ENCODE results near the gene LTB. TPM values are rescaled to one million over a fixed set of nuclear protein-coding genes. Genes with fewer than 3 reads are reported as not detected.

Gene LTB
- total and polyA plus RNA-seq, 2 of the 4 experiments (the other 2 are of a cell fraction), result not detected

- Histone ChIP-seq H2AK5ac (ENCODE audit: low read depth, low read length) (no peak overlapping the region), H3K4ac (ENCODE audit: low read depth, low read length) (no peak overlapping the region), H3K56ac (ENCODE audit: extremely low read depth, insufficient read depth, low read length) (no peak overlapping the region), H3K36me3 (ENCODE audit: control insufficient read depth, insufficient read depth, low read length) (no peaks in the 10 kb centered on the region), H2AFZ (replicated peaks; ENCODE audit: low read length, poor library complexity) (no peak overlapping the region), H2BK20ac (ENCODE audit: low read depth, low read length) (no peak overlapping the region), H4K91ac (ENCODE audit: insufficient read depth, low read depth, low read length) (no peak overlapping the region), H3K18ac (ENCODE audit: low read depth, low read length) (no peak overlapping the region), H3K4me2 (ENCODE audit: low read depth, low read length) (no peak overlapping the region), H3K14ac (replicated peaks; ENCODE audit: low read depth, low read length) (no peak overlapping the region), H2BK120ac (ENCODE audit: low read depth, low read length) (no peak overlapping the region), H3K79me1 (ENCODE audit: low read depth in 1 of 2, low read length in 2 of 2) (no peaks in the 10 kb centered on the region), H4K8ac (ENCODE audit: low read depth in 2 of 2, low read length in 2 of 2) (no peak overlapping the region), H4K20me1 (ENCODE audit: insufficient read depth, low read length) (no peaks in the 10 kb centered on the region), H4K5ac (ENCODE audit: low read depth, low read length) (no peak overlapping the region), H2AK9ac (replicated peaks; ENCODE audit: low read depth, low read length, poor library complexity) (no peak overlapping the region), H3K4me1 (ENCODE audit: control insufficient read depth, insufficient read depth, low read length) (no peaks in the 10 kb centered on the region; the same call in 1 of the 2 replicates), H3K27ac (ENCODE audit: insufficient read depth, low read length) (no peak overlapping the region), H3K4me3 (ENCODE audit: insufficient read depth, low read depth, low read length) (no peak overlapping the region), H3K9me3 (ENCODE audit: control insufficient read depth, insufficient read depth, low read length) (no peaks in the 10 kb centered on the region), H3K23ac (ENCODE audit: low read depth, low read length) (no peak overlapping the region; the same call in 1 of the 2 replicates), H3K27me3 (ENCODE audit: control insufficient read depth, insufficient read depth, low read length) (peaks cover 23% of the 10 kb centered on the region), H2BK15ac (ENCODE audit: low read depth, low read length) (no peak overlapping the region), H3K9ac (ENCODE audit: low read depth, low read length) (no peak overlapping the region), H2BK5ac (ENCODE audit: low read depth, low read length, poor library complexity, severe bottlenecking) (no peak overlapping the region), H3K9me1 (ENCODE audit: insufficient read depth, low read length) (no peaks in the 10 kb centered on the region)
- ATAC-seq (ENCODE audit: low read depth) (no peak), DNase-seq (no peak)
- in situ Hi-C loops (cut with MboI; ENCODE audit: low sequenced_read_pairs) (no loop called here), dilution Hi-C loops (cut with HindIII; ENCODE audit: low sequenced_read_pairs, unreplicated experiment) (no loop called here), intact Hi-C loops (cut with micrococcal nuclease) (no loop called here)
- 23% methylated on average over 4 of the region's 9 CpGs; no CpG with 5 or more reads in 1 of the 2 experiments for WGBS, 2 experiments (ENCODE audit: extremely low coverage in 2 of 2, insufficient read length in 1 of 2)
- ChIA-PET POLR2A (ENCODE audit: unreplicated experiment) (no interaction called here), CTCF (interaction anchor here (0.5 to 1.2 kb wide), 2 partner anchors 31 to 571 kb away, joined by 3 to 4 read pairs; no protein-coding TSS in a partner anchor)
- peak; percentile 67 for TF ChIP-seq MAFK (IDR thresholded peaks at IDR 0.05; ENCODE audit: low read depth, low read length)
- no peak for TF ChIP-seq SMC3 (IDR thresholded peaks at IDR 0.05; ENCODE audit: low read depth, low read length)
- BruUV-seq (replicated peaks), result no TSS peak
Measured at GRCh38 chr6:31567531-31568370, 14.5 kb downstream of the LTB start.
